HG03457 (cell line): ENCODE data around the gene TOR4A.
"Not testable (repeated sequence)": the region's sequence is repeated elsewhere in the genome, so short reads cannot be mapped to it uniquely, and the experiment has no call there.

ENCODE experiments used
- ATAC-seq: cut with Tn5 transposase; IDR thresholded peaks from one replicate; pipeline ENCODE4 v1.9.1; 2021; ENCODE audit warnings: moderate number of reproducible peaks; ENCODE audit not compliant: unreplicated experiment

The TOR4A gene

DNA sequence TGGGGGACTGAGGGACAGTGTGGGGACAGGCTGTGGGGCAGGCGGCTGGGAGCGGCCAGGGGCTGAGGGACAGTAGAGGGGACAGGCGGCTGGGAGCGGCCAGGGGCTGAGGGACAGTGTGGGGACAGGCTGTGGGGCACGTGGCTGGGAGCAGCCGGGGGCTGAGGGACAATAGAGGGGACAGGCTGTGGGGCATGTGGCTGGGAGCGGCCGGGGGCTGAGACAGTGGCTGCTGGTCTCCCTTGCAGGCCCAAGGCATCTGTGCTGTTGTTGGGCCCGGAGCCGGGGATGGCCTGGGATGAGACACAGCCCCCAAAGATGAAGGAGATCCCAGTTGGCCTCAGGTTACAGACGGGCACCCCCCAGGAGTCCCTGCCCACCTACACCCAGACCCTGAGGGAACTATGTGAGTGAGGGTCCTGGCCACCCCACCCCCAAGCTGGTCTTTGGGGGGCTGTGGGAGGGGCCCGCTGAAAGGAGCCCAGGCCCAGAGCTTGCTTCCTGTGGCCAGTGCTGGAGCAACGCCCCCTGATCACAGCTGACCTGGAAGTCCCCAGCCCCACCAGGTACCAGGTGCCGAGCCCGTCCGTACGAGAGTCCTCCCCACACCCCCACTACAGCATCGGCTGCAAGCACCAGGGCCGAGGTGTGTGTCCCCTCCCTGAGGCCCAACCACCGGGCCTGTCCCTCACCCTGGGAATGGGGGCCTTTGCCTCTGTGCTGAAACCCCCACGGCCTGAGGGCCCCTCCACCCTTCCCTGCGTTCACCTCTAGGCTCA is 25.8 kb upstream of the TOR4A start:
- no peak for ATAC-seq

DNA sequence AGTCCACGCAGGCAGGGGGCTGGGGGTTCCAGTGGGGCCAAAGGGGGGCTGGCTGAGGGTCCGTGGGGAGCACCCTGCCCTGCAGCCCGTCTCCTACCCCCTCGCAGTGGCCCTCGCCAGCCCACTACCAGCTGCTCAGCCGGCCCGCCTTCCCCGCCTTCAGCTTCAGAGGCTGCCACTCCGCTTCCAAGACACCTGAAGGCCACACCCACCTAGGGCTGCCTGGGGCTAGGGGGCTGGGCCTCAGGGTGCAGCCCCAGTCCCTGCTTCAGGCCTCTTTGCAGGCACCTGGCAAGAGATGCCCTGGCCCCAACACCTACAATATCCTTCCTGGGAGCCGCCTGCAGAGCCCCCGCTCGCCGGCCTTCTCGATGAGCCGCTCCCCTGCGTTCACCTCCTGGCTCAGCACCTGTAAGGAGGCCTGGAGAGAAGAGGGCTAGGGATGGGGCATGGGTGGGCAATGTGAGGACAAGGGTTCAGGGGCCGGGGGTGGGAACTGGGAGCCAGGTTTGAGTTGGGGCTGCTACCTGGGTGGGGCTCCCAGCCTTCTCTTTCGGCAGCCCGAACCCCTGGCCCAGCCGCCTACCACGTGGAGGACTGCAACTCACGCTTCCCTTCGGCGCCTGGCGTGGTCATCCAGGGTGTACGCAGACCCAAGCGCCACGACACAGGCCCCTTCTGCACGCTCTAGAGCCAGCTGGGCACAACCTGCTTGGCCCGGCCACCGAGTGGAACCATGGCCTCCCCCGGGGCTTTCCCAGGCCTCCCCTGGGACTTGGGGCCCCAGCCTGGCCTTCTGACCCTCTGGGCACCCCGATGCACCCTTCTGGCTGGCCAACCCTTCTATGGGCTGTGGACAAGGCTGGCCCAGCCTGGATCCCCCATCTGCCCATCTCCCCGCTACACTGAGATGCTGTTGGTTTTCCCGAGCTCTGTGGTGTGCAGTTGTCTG is 24.7 kb upstream of the TOR4A start:
- ATAC-seq = no peak

DNA sequence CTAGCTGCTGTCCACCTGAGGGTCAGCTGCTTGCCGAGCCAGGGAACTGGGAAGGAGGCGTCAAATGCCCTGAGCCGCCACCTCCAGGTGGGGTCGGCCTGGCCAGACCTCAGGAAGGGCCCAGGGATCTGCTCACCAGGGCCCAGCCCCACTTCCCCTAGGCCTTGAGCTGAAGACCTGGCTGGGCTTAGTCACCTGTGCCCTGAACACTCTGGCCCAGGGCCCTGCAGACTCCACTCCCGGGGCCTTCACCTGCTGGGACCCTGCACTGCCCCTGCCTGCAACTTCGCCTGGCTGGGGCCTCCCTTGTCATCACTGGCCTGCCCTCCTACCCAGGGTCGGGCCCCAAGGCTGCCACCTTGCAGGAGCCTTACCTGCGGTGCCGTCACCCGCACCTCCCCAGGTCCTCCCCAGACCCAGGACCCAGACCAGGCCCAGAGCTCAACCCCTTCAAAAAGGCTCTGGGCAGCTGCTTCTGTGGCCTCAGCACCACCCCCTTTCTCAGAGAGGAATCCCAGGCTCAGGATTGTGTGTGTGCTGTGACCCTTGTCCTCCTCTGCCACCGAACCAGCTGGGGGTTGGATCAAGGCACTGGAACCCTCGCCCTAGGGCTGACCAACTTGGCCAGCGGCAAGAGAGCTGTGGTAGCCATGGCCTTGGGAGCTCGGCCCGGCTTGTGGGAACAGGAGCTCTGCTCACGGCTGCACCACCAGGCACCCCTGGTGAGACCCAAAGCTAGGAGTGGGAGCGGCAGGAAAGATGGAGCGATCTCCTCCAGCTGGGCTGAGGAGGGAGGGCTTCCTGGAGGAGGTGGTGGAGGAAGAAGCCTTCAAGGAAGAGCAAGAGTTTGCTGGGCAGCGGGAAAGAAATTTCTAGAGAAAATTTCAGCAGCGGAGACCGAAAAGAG is 23.6 kb upstream of the TOR4A start:
- ATAC-seq = no peak

DNA sequence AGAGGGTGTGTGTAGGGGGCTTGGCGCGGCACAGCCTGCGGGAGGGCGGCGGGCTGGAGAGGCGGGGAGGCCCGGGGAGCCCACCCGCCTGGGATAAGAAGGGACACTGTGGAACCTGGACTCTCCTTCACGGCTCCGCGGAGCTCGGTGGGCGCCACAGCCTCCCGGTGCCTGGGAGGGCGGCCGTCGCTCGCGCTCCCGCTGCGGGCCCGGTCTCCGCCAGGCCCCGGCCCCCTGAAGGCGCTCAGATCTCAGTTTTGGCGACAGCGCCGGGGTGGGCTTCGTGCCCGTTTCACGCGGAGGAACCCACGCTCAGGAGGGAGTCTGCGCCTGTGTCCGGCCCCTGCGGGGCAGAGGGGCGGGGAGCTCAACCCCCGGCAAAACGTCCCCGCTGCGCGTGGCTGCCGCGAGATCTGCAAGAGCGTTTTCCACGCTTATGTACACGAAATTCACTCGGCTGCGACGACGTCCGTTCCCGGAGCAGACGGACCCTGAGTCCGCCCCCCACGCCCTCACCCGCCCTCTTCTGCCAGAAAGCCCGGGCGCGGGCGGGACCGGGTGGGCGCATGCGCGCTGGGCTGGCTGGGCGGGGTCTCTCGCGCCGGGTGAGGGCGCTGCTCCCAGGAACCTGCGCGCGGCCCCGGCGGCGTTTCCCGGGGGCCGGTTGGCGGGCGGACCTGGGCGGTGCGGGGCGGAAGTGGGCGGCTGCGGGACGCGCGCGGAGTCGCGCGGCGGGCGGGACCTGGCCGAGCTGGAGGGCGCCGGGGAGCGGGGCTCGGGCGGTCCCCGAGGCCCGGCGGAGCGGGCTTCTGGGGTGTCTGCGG is 22.7 kb upstream of the TOR4A start, which contains the start of gene NELFB:
TSS of gene NELFB (plus strand) at position 704 of the 824 bp plus-strand sequence.
- ATAC-seq = peak; percentile 42

DNA sequence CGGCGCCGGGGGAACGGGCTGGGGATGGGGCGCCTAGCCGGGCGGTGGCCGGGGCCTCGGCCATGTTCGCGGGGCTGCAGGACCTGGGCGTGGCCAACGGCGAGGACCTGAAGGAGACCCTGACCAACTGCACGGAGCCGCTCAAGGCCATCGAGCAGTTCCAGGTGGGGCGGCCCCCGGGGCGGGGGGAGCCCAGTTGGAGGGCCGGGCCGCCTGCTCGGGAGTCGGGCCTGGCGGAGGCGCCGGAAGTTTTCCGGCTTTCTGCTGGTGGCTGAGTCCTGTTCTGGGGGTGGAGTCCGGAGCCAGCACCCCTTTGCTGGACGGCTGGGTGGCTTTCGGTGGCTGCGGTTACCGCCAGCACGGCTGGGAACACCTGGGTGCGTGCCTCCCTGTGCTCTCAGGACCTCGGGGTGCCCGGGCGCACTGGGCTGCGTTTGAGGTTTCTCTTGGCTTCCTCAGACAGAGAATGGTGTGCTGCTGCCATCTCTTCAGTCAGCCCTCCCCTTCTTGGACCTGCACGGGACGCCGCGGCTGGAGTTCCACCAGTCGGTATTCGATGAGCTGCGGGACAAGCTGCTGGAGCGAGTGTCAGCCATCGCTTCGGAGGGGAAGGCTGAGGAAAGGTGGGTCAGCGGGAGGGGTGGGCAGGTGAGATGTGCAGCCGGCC is 21.9 kb upstream of the TOR4A start:
- peak; percentile 4 for ATAC-seq

DNA sequence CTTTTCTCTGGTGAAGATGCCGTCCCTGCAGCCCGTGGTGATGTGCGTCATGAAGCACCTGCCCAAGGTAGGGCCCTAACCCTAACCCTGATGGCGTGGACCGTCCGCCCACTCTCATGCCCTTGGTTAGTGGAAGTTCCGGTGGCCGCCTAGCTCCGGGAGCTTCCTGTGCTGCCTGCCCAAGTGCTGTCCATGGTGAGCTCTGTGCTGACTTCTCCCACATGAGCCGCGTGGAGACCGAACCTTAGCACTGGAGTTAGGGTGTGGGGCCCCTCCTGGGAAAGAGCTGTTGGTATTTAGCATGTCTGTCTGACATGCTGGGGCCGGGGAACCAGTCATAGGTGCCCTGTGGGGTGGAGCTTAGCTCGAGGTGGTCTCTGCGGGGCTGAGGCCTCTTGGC is 21.2 kb upstream of the TOR4A start:
- no peak for ATAC-seq

DNA sequence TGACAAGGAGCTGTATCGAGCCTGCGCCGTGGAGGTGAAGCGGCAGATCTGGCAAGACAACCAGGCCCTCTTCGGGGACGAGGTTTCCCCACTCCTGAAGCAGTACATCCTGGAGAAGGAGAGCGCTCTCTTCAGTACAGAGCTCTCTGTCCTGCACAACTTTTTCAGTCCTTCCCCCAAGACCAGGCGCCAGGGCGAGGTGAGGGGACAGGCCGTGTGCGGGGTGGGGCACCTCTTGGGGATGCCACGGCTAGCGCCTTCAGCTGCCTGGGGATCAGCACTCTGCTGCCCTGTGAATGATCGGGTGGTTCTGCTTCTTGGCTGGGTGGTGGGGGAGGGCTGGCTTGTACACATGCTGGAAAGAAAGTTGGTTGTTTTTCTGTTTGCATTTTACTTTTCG is 20.7 kb upstream of the TOR4A start:
- ATAC-seq = no peak

DNA sequence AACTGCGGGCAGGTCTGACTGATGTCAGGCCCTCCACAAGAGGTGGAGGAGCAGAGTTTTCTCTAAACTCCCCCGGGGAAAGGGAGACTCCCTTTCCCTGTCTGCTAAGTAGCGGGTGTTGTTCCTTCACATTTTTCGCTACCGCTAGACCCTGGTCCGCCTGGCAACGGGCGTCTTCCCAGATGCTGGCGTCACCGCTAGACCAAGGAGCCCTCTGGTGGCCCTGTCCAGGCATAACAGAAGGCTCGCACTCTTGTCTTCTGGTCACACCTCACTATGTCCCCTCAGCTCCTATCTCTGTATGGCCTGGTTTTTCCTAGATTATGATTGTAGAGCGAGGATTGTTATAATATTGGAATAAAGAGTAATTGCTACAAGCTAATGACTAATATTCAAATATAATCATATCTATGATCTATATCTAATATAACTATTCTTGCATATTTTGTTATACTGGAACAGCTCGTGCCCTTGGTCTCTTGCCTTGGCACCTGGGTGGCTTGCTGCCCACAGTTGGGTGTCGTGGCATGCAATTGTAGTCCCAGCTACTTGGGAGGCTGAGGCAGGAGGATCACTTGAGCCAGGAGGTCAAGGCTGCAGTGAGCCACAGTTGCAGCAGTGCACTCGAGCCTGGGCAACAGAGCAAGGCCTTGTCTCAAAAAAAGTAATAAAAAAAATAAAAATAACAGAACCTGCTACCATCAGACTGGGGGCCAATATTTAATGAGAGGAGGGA is 15.2 kb upstream of the TOR4A start:
- not testable (repeated sequence) for ATAC-seq

DNA sequence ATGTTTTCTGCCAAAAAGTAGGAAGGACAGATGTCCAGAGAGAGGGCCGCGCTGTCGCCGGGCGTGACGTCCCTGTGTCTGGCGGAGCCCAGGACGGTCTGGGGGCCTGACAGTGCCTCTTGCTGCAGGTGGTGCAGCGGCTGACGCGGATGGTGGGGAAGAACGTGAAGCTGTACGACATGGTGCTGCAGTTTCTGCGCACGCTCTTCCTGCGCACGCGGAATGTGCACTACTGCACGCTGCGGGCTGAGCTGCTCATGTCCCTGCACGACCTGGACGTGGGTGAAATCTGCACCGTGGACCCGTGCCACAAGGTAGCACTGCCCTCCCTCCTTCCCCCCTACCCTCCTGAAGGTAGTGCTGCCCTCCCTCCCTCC is 14.6 kb upstream of the TOR4A start:
- no peak for ATAC-seq

DNA sequence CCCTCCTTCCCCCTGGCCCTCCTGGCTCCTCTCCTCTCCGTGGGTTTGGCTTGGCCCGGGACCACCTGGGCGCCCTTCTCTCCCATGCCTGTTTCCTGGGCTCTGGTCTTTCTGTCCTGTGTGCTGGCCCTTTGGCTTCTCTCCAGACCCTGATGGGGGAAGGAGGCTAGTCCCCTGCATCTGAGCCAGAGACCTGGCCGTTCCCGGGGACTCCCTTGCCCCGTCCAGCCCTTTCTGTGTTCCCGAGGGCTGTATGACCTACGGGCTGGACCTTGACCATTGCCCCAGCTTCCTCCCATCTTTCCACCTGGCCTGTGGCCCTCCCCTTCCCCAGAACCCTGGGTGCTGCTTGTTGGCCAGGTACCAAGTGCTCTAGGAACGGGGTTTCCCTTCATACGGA is 14.0 kb upstream of the TOR4A start:
- no peak for ATAC-seq

DNA sequence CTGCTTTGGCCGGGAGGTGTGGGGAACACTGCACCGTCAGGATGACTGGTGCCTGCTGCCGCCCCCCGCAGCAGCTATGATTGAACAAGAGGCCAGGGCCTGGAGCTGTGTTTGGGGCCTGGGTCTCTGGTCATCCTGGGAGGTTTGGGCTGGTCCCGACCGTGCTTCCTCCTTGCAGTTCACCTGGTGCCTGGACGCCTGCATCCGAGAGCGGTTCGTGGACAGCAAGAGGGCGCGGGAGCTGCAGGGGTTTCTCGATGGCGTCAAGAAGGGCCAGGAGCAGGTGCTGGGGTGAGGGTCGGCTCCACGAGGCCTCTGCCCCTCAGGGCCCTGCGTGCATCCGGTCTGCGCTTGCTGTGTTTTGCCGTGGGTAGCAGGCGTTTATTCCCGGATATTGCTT is 13.5 kb upstream of the TOR4A start:
- no peak for ATAC-seq

DNA sequence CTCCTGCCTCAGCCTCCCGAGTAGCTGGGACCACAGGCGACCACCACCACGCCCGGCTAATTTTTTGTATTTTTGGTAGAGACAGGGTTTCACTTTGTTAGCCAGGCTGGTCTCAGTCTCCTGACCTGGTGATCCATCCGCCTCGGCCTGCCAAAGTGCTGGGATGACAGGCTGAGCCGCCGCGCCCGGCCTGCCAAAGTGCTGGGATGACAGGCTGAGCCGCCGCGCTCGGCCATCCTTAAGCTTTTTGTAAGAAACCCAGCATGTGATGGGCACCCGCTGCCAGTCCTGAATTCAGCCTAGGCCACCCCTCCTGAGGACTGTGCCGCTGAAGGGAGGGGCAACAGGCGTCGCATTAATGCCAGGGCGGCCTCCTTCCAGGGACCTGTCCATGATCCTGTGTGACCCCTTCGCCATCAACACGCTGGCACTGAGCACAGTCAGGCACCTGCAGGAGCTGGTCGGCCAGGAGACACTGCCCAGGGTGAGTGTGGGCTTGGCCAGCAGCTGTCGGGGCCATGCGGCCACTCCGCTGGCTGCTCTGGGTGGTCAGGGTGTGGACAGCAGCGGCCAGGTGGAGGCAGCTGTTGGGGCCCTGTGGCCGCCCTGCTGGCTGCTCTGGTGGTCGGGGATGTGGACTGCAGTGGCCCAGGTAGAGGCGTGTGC is 11.9 kb upstream of the TOR4A start:
- ATAC-seq = no peak

DNA sequence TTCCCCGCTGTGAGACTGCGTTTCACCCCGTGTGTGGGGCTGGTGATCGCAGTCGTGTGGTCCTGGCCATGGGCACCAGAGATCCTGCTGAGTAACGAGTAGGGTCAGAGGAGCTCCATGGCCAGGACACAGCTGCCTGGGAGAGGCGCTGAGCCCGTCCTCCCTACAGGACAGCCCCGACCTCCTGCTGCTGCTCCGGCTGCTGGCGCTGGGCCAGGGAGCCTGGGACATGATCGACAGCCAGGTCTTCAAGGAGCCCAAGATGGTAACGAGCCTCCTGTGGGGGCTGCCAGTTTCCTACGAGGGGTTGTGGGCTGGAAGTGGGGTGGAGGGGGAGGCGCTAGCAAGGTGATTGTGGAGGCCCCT is 11.4 kb upstream of the TOR4A start:
- ATAC-seq = no peak

DNA sequence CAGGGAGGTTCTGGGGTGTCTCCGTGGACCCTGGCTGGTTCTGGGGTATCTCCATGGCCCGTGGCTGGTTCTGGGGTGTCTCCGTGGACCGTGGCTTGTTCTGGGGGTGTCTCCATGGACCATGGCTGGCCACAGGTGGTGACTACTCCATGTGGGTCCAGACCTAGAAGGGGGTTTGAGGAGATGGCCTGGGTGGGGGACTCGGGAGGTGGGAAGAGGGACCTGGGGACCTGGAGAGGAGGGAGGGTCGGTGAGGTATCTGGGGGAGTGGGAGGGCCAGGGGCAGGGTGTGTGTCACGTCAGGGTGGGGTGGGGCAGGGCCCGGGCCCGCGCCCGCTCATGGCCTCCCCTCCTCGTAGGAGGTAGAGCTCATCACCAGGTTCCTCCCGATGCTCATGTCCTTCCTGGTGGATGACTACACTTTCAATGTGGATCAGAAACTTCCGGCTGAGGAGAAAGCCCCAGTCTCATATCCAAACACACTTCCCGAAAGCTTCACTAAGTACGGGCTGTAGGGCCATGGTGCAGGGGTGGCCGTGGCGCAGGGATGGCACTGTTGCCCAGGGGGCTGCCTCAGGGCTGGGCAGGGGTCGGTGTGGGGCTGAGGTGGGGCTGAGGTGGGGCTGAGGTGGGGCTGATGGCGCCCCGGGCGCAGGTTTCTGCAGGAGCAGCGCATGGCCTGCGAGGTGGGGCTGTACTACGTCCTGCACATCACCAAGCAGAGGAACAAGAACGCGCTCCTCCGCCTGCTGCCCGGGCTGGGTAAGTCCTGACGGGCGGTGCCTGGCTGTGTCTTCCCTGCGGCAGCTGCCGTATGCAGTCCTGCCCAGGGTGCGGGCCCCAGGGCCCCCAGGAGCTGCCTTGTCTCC is 10.7 kb upstream of the TOR4A start:
- no peak for ATAC-seq

DNA sequence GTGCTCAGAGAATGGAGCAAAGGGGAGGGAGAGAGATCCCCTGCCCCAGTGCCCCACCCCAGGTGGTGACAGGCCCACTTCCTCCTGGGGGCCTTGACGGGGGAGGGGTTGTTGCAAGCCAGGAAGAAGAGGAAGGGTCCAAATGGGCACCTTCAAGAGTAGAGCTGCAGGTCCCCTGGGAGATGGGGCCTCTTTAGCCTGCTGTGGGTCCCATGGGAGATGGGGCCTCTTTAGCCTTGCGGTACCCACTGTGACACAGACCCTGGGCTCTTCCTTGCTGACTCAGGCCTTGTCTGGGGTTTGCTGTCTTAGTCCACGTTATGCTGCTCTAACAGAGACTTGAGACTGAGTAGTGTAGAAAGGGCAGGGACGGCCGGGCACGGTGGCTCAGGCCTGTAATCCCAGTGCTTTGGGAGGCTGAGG is 9.6 kb upstream of the TOR4A start:
- ATAC-seq = no peak

DNA sequence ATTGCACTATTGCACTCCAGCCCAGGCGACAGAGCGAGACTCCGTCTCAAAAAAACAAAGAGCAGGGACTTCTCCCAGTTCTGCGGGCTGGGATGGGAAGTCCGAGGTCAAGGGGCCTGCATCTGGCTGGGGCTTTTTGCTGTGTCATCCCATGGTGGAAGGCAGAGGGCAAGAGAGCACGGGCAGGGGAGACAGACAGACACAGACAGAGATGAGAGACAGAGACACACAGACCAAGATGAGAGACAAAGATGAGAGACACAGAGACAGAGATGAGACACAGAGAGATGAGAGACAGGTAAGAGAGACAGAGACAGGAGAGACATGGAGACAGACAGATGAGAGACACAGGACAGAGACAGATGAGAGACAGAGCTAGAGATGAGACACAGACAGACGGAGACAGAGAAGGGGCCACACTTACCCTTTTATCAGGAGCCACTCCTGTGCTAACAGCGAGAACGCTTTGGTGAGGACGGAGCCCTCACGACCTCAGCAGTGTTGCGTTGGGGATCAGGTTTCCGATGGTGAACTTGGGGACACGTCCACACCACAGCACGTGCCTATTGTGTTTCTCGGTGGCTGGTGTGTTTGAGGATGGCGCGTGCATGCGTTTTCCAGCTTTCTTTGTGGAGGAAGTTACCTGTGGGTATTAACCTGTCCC is 8.9 kb upstream of the TOR4A start:
- no peak for ATAC-seq

DNA sequence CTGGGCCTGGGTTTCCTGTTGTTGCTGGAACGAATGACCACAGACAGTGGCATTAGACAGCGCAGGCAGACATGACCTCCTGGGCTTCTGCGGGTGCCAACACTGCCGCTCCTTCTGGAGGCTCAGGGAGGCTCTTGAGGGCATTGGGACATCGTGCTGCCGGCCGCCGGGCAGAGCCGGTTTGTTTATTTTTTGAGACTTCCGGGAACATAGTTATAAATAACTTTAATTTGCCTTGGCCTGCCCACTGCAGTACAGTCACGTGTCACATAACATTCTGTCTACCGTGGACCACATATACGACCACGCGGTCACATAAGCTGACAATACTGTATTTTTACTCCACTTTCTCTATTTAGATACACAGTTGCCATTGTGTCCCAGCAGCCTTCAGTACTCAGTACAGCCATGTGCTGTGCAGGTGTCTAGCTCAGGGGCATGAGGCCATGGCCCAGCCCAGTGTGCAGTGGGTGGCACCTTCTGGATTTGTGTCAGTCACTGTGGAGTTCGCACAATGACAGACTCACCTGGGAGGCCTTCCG is 8.2 kb upstream of the TOR4A start:
- no peak for ATAC-seq
